Uterus (tissue), 2 donors: ENCODE data around the gene TRPV2.

Experiments
- CTCF ChIP-seq, 4 experiments: fragments of 200-600 bp in 2 of 4; fragments of 450-650 bp in 2 of 4; sonication (generic) in 2 of 4; IDR thresholded peaks; one replicate each; pipeline ENCODE4 v1.5.1; 2016 to 2019; ENCODE audit warnings: antibody characterized with exemption in 4 of 4, mild to moderate bottlenecking in 2 of 4, moderate library complexity in 1 of 4
- POLR2A ChIP-seq, 2 donors: fragments of 450-650 bp; IDR thresholded peaks; one replicate each; pipeline ENCODE4 v1.6.1; 2016; ENCODE audit warnings: antibody characterized with exemption in 2 of 2, mild to moderate bottlenecking in 1 of 2, moderate library complexity in 1 of 2

GRCh38 chr17:16459855-16460550 lies 44.6 kb downstream of the TRPV2 start:
- TF ChIP-seq CTCF (IDR thresholded peaks at IDR 0.05) (no peak), POLR2A (IDR thresholded peaks at IDR 0.05) (no peak)
